A673 (cell line): ENCODE results near the gene TAOK3.

Experiments used
- CTCF ChIP-seq: fragments of 300-800, 200-600 bp; sonication (generic); conservative IDR thresholded peaks from 2 replicates; pipeline ENCODE4 v1.5.1; 2017; ENCODE audit warnings: low read depth, mild to moderate bottlenecking, antibody characterized with exemption, low read length, moderate library complexity, mixed read lengths
- EZH2 ChIP-seq: fragments of 200-600 bp; sonication (generic); IDR thresholded peaks from 2 replicates; pipeline ENCODE4 v1.6.1; 2017; ENCODE audit warnings: borderline replicate concordance, low read depth, mild to moderate bottlenecking, mixed read lengths, antibody characterized with exemption, low read length; ENCODE audit not compliant: poor library complexity, severe bottlenecking

- no peak for TF ChIP-seq CTCF
- TF ChIP-seq EZH2 = no peak
Measured at GRCh38 chr12:118334241-118334640, 38.5 kb downstream of the TAOK3 start.
